ENCODE results near the gene COL27A1. TPM values are rescaled to one million over a fixed set of nuclear protein-coding genes. Genes with fewer than 3 reads are reported as not detected.

Gene COL27A1
- total RNA-seq, 2 experiments from 2014 or later = 11.4 to 12.2 TPM

- no peak overlapping the region for H3K27ac Mint-ChIP-seq
- H3K36me3 Mint-ChIP-seq = peaks cover 3% of the 10 kb centered on the region
- no peaks in the 10 kb centered on the region for H3K9me3 Mint-ChIP-seq
- peaks cover 66% of the 10 kb centered on the region for H3K27me3 Mint-ChIP-seq
- no peak overlapping the region for H3K4me3 Mint-ChIP-seq
- H3K4me1 Mint-ChIP-seq = peaks cover 11% of the 10 kb centered on the region
- DNase-seq = no peak
These were observed 3.8 kb upstream of the COL27A1 start for GRCh38 chr9:114151426-114151956.

- peaks cover 18% of the 10 kb centered on the region for H3K4me1 Mint-ChIP-seq
- peak; percentile 14 for DNase-seq
- no peak overlapping the region for H3K27ac Mint-ChIP-seq
- peak overlapping the region; percentile 72 for H3K4me3 Mint-ChIP-seq
- peaks cover 52% of the 10 kb centered on the region for H3K27me3 Mint-ChIP-seq
- no peaks in the 10 kb centered on the region for H3K9me3 Mint-ChIP-seq
- peaks cover 3% of the 10 kb centered on the region for H3K36me3 Mint-ChIP-seq
These were observed 1.4 kb upstream of the COL27A1 start for GRCh38 chr9:114153761-114154599.

DNA sequence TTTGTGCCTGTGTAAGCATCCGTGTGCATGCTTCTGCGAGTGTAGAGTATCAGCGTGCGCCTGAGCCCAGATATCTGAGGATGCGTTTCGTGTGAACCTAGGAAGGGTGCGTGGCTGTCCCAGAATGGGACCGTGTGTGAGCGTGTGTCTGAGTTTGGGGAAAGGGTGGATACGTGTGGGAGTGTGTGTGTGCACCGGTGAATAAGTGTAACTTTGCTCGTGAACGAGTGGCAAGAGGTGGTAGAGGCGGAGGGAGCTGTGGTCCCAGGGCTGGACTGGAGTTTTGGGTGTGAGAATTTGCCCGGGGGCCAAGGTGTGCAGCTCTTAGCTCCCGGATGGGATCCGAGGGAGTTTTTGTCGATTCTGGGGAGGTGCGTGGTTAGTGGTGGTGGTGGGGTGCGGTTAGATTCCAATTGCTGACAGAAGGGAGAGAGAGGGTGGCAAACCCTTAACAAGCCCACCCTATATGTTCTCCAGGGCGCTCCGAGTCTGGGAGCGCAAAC is 686 bp upstream of the COL27A1 start:
- H3K4me3 Mint-ChIP-seq = peak overlapping the region; percentile 72
- peaks cover 50% of the 10 kb centered on the region for H3K27me3 Mint-ChIP-seq
- H3K27ac Mint-ChIP-seq = no peak overlapping the region
- H3K9me3 Mint-ChIP-seq = no peaks in the 10 kb centered on the region
- peaks cover 3% of the 10 kb centered on the region for H3K36me3 Mint-ChIP-seq
- peak; percentile 2 for DNase-seq
- H3K4me1 Mint-ChIP-seq = peaks cover 18% of the 10 kb centered on the region

- Mint-ChIP-seq H3K27ac (peak overlapping the region; percentile 90), H3K4me3 (peak overlapping the region; percentile 87), H3K36me3 (peaks cover 3% of the 10 kb centered on the region), H3K9me3 (no peaks in the 10 kb centered on the region), H3K27me3 (peaks cover 37% of the 10 kb centered on the region), H3K4me1 (peaks cover 18% of the 10 kb centered on the region)
- peak; percentile 45 for DNase-seq
These were observed 789 bp downstream of the COL27A1 start for GRCh38 chr9:114155995-114156656.

DNA sequence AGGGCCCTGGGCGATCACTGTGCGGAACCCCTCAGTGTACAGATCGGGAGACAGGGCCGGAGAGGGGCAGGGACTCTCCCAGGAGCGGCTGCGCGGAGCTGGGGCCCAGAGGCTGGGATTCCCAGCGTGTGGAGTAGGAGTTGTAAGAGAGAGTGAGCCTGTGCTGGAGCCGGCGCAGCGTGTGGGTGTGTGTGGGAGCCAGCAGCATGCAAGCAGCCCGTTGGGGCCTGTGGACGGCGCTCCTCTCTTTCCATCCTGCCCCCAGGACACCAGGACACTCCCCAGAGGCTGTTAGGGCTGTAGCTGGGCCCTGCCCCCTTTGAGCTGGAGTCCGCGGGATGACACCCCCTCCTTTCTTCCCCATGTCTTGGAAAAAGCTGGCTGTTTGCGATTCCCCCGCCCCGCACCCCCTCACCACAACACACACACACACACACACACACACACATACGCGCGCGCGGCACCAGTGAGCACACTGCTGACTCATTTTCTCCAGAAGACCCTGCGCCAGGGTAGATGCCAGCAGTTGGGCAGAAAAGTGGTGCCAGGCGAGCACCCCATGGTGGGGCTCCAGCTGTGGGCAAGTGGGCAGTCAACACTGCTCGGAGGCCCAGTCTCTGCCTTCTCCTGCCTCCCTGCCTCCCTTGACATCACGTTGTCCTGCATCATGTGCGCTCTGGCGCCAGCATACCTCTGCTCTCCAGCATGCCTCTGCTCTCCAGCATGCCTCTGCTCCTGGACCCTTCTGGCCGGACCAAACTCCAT is 1.5 kb downstream of the COL27A1 start:
- peak overlapping the region; percentile 90 for H3K27ac Mint-ChIP-seq
- peak; percentile 44 for DNase-seq

DNA sequence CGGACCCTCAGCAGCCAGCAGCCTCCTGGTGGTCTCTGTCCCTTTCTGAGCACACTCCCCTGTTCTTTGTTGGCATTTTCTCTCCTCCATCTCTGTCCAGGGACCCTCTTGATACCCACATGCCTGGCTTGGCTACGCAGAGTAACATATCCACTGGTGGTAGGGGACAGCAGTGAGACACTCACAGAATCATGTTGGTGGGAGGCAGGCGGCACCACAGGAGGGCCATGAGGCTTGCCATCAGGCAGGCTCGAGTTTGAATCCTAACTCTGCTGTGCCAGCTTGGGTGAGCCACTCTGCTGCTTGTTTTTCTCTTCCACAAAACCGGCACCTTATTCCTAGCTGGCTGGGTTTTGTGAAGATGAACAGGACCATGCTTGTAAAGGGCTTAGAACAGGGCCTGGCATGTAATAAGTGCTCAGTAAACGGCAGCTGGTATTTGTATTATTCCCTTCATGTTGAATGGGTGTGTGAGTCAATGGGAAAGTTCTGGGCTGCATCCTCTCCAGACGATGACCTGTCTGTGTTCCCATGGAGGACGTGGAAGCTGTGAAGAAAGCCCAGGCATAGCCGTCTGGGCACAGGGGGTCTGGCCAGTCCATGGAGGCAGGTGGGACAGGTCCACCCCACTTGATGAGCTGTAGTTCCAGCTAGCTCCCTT is 2.3 kb downstream of the COL27A1 start:
- Mint-ChIP-seq H3K36me3 (peaks cover 3% of the 10 kb centered on the region), H3K4me1 (peaks cover 18% of the 10 kb centered on the region), H3K27me3 (peaks cover 23% of the 10 kb centered on the region), H3K27ac (no peak overlapping the region), H3K9me3 (no peaks in the 10 kb centered on the region), H3K4me3 (peak overlapping the region; percentile 50)
- no peak for DNase-seq

More for the DNA sequence above, 1.5 kb downstream of the COL27A1 start:
- peaks cover 3% of the 10 kb centered on the region for H3K36me3 Mint-ChIP-seq
- peaks cover 31% of the 10 kb centered on the region for H3K27me3 Mint-ChIP-seq
- H3K4me3 Mint-ChIP-seq = peak overlapping the region; percentile 87
- no peaks in the 10 kb centered on the region for H3K9me3 Mint-ChIP-seq
- peaks cover 18% of the 10 kb centered on the region for H3K4me1 Mint-ChIP-seq

DNA sequence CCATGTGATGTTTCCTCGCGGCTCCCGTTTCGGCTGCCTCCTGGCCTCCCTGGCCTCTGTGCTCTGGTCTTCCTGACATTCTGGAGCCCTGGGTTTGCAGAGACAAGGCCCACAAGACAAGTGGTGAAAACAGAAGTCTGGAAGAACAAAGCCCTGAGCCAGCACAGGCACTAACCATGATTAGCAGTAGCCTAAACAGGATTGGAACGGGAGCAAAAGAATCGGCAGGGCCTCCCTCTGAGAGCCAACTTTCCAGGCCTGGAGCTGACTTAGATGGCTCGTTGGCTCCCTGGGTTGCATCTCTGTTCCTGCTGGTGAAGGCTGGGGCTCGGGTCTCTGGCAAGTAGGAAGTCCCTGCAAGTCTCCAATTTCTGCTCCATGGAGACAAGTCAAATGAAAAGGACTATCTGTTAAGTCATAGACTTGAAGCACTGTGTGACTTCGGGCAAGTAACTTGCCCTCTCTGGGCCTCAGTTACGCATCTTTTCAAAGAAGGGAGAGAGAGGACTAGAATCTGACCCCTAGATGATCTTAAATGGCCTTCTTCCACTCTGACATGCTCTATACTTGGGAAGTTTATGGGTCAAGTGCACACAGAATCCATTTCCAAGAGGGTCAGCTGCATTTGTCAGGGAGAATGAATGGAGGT is 3.3 kb downstream of the COL27A1 start:
- H3K36me3 Mint-ChIP-seq = peaks cover 3% of the 10 kb centered on the region
- DNase-seq = no peak
- no peak overlapping the region for H3K27ac Mint-ChIP-seq
- peaks cover 17% of the 10 kb centered on the region for H3K27me3 Mint-ChIP-seq
- H3K4me3 Mint-ChIP-seq = no peak overlapping the region
- H3K4me1 Mint-ChIP-seq = peaks cover 18% of the 10 kb centered on the region
- no peaks in the 10 kb centered on the region for H3K9me3 Mint-ChIP-seq

GRCh38 chr9:114159691-114160090 is 4.4 kb downstream of the COL27A1 start:
- Mint-ChIP-seq H3K9me3 (no peaks in the 10 kb centered on the region), H3K27me3 (peaks cover 11% of the 10 kb centered on the region), H3K27ac (no peak overlapping the region), H3K4me3 (no peak overlapping the region), H3K4me1 (peaks cover 13% of the 10 kb centered on the region), H3K36me3 (peaks cover 3% of the 10 kb centered on the region)
- DNase-seq = no peak

DNA sequence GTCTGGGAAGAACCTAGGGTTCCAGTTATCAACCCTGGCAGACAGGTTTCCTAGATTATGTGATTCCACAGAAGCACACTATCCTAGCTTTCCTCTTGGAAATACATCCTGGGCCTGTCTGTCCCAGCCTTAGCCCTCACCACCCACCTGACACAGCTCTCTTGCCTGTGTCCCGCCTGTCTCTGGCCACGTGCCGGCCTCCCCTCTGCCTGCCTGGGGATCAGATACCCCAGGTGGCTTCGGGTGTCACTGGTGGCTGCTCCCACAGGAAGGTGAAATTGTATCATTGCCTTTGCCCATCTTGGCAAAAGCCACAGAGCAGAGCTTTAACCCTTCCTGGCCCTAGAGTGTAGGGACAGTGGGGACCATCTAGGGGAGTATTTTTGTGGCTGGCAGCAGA is 6.2 kb downstream of the COL27A1 start:
- H3K36me3 Mint-ChIP-seq = peaks cover under 1% of the 10 kb centered on the region
- H3K9me3 Mint-ChIP-seq = no peaks in the 10 kb centered on the region
- H3K4me1 Mint-ChIP-seq = peaks cover 7% of the 10 kb centered on the region
- H3K4me3 Mint-ChIP-seq = no peak overlapping the region
- no peak overlapping the region for H3K27ac Mint-ChIP-seq
- DNase-seq = no peak
- H3K27me3 Mint-ChIP-seq = peaks cover under 1% of the 10 kb centered on the region

- no peaks in the 10 kb centered on the region for H3K4me1 Mint-ChIP-seq
- no peak overlapping the region for H3K27ac Mint-ChIP-seq
- no peak for DNase-seq
- H3K9me3 Mint-ChIP-seq = no peaks in the 10 kb centered on the region
- no peak overlapping the region for H3K4me3 Mint-ChIP-seq
- H3K27me3 Mint-ChIP-seq = peaks cover 2% of the 10 kb centered on the region
- peaks cover 4% of the 10 kb centered on the region for H3K36me3 Mint-ChIP-seq
These were observed 8.2 kb downstream of the COL27A1 start for GRCh38 chr9:114163517-114163951.

- Mint-ChIP-seq H3K4me3 (no peak overlapping the region), H3K4me1 (no peaks in the 10 kb centered on the region), H3K27me3 (peaks cover 3% of the 10 kb centered on the region), H3K36me3 (peaks cover 6% of the 10 kb centered on the region), H3K27ac (no peak overlapping the region), H3K9me3 (no peaks in the 10 kb centered on the region)
- DNase-seq = no peak
These were observed 9.0 kb downstream of the COL27A1 start for GRCh38 chr9:114164191-114164794.

DNA sequence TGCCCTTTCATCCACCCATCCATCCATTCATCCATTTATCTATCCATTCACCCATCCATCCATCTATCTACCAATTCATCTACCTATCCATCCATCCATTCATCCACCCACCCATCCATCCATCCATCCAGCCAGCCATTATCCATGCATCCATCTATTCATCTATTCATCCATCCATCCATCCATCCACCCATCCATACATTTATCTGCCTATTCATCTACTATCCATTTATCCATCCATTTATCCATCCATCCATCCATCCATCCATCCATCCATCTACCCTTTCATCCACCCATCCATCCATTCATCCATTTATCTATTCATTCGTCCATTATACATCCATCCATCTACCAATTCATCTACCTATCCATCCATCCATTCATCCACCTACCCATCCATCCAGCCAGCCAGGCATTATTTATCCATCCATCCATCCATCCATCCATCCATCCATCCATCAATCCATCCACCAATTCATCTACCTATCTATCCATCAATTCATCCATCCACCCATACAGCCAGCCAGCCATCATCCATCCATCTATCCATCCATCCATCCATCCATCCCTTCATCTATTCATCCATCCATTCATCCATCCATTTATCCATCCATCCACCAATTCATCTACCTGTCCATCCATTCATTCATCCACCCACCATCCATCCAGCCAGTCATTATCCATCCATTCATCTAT is 10.2 kb downstream of the COL27A1 start:
- Mint-ChIP-seq H3K4me3 (no peak overlapping the region), H3K36me3 (peaks cover 6% of the 10 kb centered on the region), H3K27ac (no peak overlapping the region)

DNA sequence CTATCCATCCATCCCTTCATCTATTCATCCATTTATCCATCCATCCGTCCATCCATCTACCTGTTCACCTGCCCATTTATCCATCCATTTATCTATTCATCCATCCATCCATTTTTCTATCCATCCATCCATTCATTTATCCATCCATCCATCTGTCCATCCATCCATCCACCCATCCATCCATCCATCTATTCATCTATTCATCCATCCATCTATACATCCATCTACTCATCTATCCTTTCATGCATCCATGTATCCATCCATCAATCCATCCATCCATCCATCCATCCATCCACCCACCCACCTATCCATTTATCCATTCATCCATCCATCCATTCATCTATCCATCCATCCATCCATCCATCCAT is 10.8 kb downstream of the COL27A1 start:
- peaks cover 6% of the 10 kb centered on the region for H3K36me3 Mint-ChIP-seq
- H3K4me3 Mint-ChIP-seq = no peak overlapping the region
- H3K27ac Mint-ChIP-seq = no peak overlapping the region
- no peak for DNase-seq
- H3K27me3 Mint-ChIP-seq = peaks cover 3% of the 10 kb centered on the region
- H3K4me1 Mint-ChIP-seq = no peaks in the 10 kb centered on the region
- H3K9me3 Mint-ChIP-seq = no peaks in the 10 kb centered on the region

More for the DNA sequence above, 10.2 kb downstream of the COL27A1 start:
- H3K27me3 Mint-ChIP-seq = peaks cover 3% of the 10 kb centered on the region
- H3K9me3 Mint-ChIP-seq = no peaks in the 10 kb centered on the region
- DNase-seq = no peak
- H3K4me1 Mint-ChIP-seq = no peaks in the 10 kb centered on the region
